DOHH2 (cell line): ENCODE results near the gene PDE3B.

ENCODE experiments used
- H3F3A ChIP-seq: fragments of 200-600 bp; sonication (generic), shearing (Covaris generic); 2 replicates; pipeline ENCODE4 v1.6.0; 2016; ENCODE audit warnings: antibody characterized with exemption, mild to moderate bottlenecking; ENCODE audit not compliant: control insufficient read depth, insufficient read depth
- H3K27ac ChIP-seq: fragments of 200-600 bp; sonication (generic); 2 replicates; pipeline ENCODE4 v1.5.1; 2014; ENCODE audit warnings: low read depth, mild to moderate bottlenecking, low read length, moderate library complexity
- H3K27me3 ChIP-seq: fragments of 200-600 bp; sonication (generic); 2 replicates; pipeline ENCODE4 v1.6.1; 2014; ENCODE audit warnings: mild to moderate bottlenecking, low read length, mixed read lengths; ENCODE audit not compliant: control insufficient read depth
- H3K36me3 ChIP-seq: fragments of 200-600 bp; sonication (generic); 2 replicates; pipeline ENCODE4 v1.6.1; 2014; ENCODE audit warnings: mild to moderate bottlenecking, low read length, moderate library complexity, mixed read lengths; ENCODE audit not compliant: control insufficient read depth
- H3K4me1 ChIP-seq: fragments of 200-600 bp; sonication (generic); 2 replicates; pipeline ENCODE4 v1.6.1; 2014; ENCODE audit warnings: mild to moderate bottlenecking, low read length, mixed read lengths; ENCODE audit not compliant: control insufficient read depth
- H3K4me2 ChIP-seq: fragments of 200-600 bp; sonication (generic); 2 replicates; pipeline ENCODE4 v1.6.0; 2014; ENCODE audit warnings: mild to moderate bottlenecking, low read length, moderate library complexity
- H3K4me3 ChIP-seq: fragments of 200-600 bp; sonication (generic); 2 replicates; pipeline ENCODE4 v1.5.1; 2014; ENCODE audit warnings: mild to moderate bottlenecking, low read length, mixed read lengths
- H3K79me2 ChIP-seq: fragments of 200-600 bp; sonication (generic); 2 replicates; pipeline ENCODE4 v1.6.1; 2014; ENCODE audit warnings: mild to moderate bottlenecking, low read length, mixed read lengths; ENCODE audit not compliant: control insufficient read depth
- H3K9me2 ChIP-seq: fragments of 200-600 bp; sonication (generic); replicated peaks from 2 replicates; pipeline ENCODE4 v1.6.1; 2014; ENCODE audit warnings: mild to moderate bottlenecking, low read length, mixed read lengths; ENCODE audit not compliant: control insufficient read depth
- H3K9me3 ChIP-seq: fragments of 200-600 bp; sonication (generic); 2 replicates; pipeline ENCODE4 v1.6.1; 2014; ENCODE audit warnings: antibody characterized with exemption, low read length, mixed read lengths; ENCODE audit not compliant: control insufficient read depth, insufficient read depth
- H4K20me1 ChIP-seq: fragments of 200-600 bp; sonication (generic); 2 replicates; pipeline ENCODE4 v1.6.0; 2014; ENCODE audit warnings: low read depth, mild to moderate bottlenecking, antibody characterized with exemption, low read length, moderate library complexity; ENCODE audit not compliant: control insufficient read depth, insufficient read depth
- CTCF ChIP-seq: fragments of 200-600 bp; sonication (generic); IDR thresholded peaks from one replicate; pipeline ENCODE4 v1.5.1; 2014; ENCODE audit warnings: antibody characterized with exemption, mild to moderate bottlenecking, low read depth, low read length; ENCODE audit not compliant: poor library complexity, severe bottlenecking
- EZH2phosphoT487 ChIP-seq: fragments of 200-600 bp; sonication (generic); IDR thresholded peaks from 2 replicates; pipeline ENCODE4 v1.6.1; 2017; ENCODE audit warnings: borderline replicate concordance, mild to moderate bottlenecking, antibody characterized with exemption, low read length, moderate library complexity, mixed read lengths

Gene PDE3B

GRCh38 chr11:14650064-14650463 lies 6.5 kb downstream of the PDE3B start:
- Histone ChIP-seq H3K36me3 (no peaks in the 10 kb centered on the region), H3K9me3 (no peaks in the 10 kb centered on the region), H3K27ac (no peak overlapping the region), H3K4me3 (no peak overlapping the region), H3K9me2 (no peaks in the 10 kb centered on the region), H3F3A (no peaks in the 10 kb centered on the region), H3K79me2 (no peaks in the 10 kb centered on the region), H4K20me1 (no peaks in the 10 kb centered on the region), H3K4me1 (peaks cover 3% of the 10 kb centered on the region), H3K27me3 (peaks cover 26% of the 10 kb centered on the region), H3K4me2 (no peak overlapping the region)
- TF ChIP-seq CTCF: no peak
- no peak for TF ChIP-seq EZH2phosphoT487

GRCh38 chr11:14653090-14653489 lies 9.5 kb downstream of the PDE3B start:
- no peaks in the 10 kb centered on the region for H3K4me1 ChIP-seq

GRCh38 chr11:14655435-14655834 lies 11.8 kb downstream of the PDE3B start:
- no peak overlapping the region for H3K27ac ChIP-seq
- H3K4me3 ChIP-seq: no peak overlapping the region
- TF ChIP-seq CTCF: no peak
- no peak for TF ChIP-seq EZH2phosphoT487
- no peaks in the 10 kb centered on the region; the same call in 1 of the 2 replicates for H3K27me3 ChIP-seq
- no peaks in the 10 kb centered on the region for H4K20me1 ChIP-seq
- H3K4me2 ChIP-seq: no peak overlapping the region
- H3K9me3 ChIP-seq: no peaks in the 10 kb centered on the region
- no peaks in the 10 kb centered on the region for H3F3A ChIP-seq
- no peaks in the 10 kb centered on the region for H3K9me2 ChIP-seq
- no peaks in the 10 kb centered on the region for H3K79me2 ChIP-seq
- H3K4me1 ChIP-seq: no peaks in the 10 kb centered on the region
- H3K36me3 ChIP-seq: no peaks in the 10 kb centered on the region

More at GRCh38 chr11:14653090-14653489, 9.5 kb downstream of the PDE3B start:
- H3K4me3 ChIP-seq: no peak overlapping the region
- no peak for TF ChIP-seq EZH2phosphoT487
- TF ChIP-seq CTCF: no peak
- H3K9me2 ChIP-seq: no peaks in the 10 kb centered on the region
- H3K27me3 ChIP-seq: peaks cover 7% of the 10 kb centered on the region
- no peaks in the 10 kb centered on the region for H3K9me3 ChIP-seq
- no peaks in the 10 kb centered on the region for H4K20me1 ChIP-seq
- no peaks in the 10 kb centered on the region for H3K36me3 ChIP-seq
- H3F3A ChIP-seq: no peaks in the 10 kb centered on the region
- H3K4me2 ChIP-seq: no peak overlapping the region
- no peaks in the 10 kb centered on the region for H3K79me2 ChIP-seq
- no peak overlapping the region for H3K27ac ChIP-seq
